GM12878 (cell line): ENCODE data around the gene SPATA32. TPM values are rescaled to one million over a fixed set of nuclear protein-coding genes. Genes with fewer than 3 reads are reported as not detected.

Experiments
- ATAC-seq: fragments of 200-7000 bp; cut with Tn5 transposase; 3 replicates; pipeline ENCODE4 v1.9.1; 2020; ENCODE audit warnings: mild to moderate bottlenecking, moderate library complexity
- BruUV-seq: library from RNA; stranded (reverse); fragments of 400-500 nt; replicated peaks from 2 replicates; lab custom pipeline; 2021; lab: Mats Ljungman, UMichigan
- CTCF ChIA-PET: fragments of 300-600 bp; sonication (Branson Sonifier 250); formaldehyde crosslinking; extraction: SDS; loops from one replicate; lab custom pipeline; 2021; ENCODE audit warnings: inconsistent platforms; lab: Yijun Ruan, JAX
- POLR2A ChIA-PET: fragments of 350-600 bp; formaldehyde crosslinking; extraction: SDS; loops from one replicate; lab custom pipeline; 2021; ENCODE audit warnings: inconsistent platforms; lab: Charles Lee
- RAD21 ChIA-PET: fragments of 300-600 bp; sonication (Branson Sonifier 250); formaldehyde crosslinking; loops from one replicate; lab custom pipeline; 2023; ENCODE audit warnings: antibody characterized with exemption; ENCODE audit not compliant: unreplicated experiment; lab: Charles Lee
- SMC1A ChIA-PET: fragments of 300-600 bp; sonication (Branson Sonifier 250); formaldehyde crosslinking; loops from one replicate; lab custom pipeline; 2023; ENCODE audit not compliant: unreplicated experiment, uncharacterized antibody; lab: Charles Lee
- DNase-seq: peaks from one replicate; pipeline ENCODE4 v3.0.0-alpha.2; 2011; ENCODE audit warnings: low read depth, low spot score
- FAIRE-seq: peaks from 3 replicates; lab custom pipeline; 2011; peaks lifted over from hg19 to GRCh38; lab: Jason Lieb, UNC
- H2AFZ ChIP-seq: 2 replicates; pipeline ENCODE4 v1.6.0; 2011; ENCODE audit warnings: low read depth, low read length, control low read depth; ENCODE audit not compliant: control insufficient read depth
- H3K27ac ChIP-seq: 2 replicates; pipeline ENCODE4 v1.5.1; 2011; ENCODE audit warnings: control low read depth; ENCODE audit not compliant: control insufficient read depth, insufficient read depth
- H3K27me3 ChIP-seq, 2 experiments: replicated peaks in 1 of 2; 2 replicates each; pipeline versions ENCODE4 v1.6.0 to v1.6.1; 2011; ENCODE audit warnings: low read length in 1 of 2; ENCODE audit not compliant: control insufficient read depth in 2 of 2, insufficient read depth in 2 of 2
- H3K36me3 ChIP-seq, 2 experiments: 2 replicates each; pipeline ENCODE4 v1.5.1; 2011; ENCODE audit warnings: low read length in 1 of 2; ENCODE audit not compliant: control insufficient read depth in 2 of 2, insufficient read depth in 2 of 2
- H3K4me1 ChIP-seq: 2 replicates; pipeline ENCODE4 v1.6.1; 2011; ENCODE audit warnings: mild to moderate bottlenecking, low read length, moderate library complexity, mixed read lengths; ENCODE audit not compliant: control insufficient read depth, insufficient read depth
- H3K4me2 ChIP-seq: 2 replicates; pipeline ENCODE4 v1.6.0; 2011; ENCODE audit warnings: control low read depth; ENCODE audit not compliant: control insufficient read depth, insufficient read depth
- H3K4me3 ChIP-seq: fragments of 200-600 bp; sonication (generic); 2 replicates; pipeline ENCODE4 v1.5.1; 2016
- H3K79me2 ChIP-seq: 2 replicates; pipeline ENCODE4 v1.6.0; 2011; ENCODE audit warnings: low read length; ENCODE audit not compliant: control insufficient read depth, insufficient read depth
- H3K9ac ChIP-seq: 2 replicates; pipeline ENCODE4 v1.8.0; 2011; ENCODE audit warnings: low read length, control low read depth, mixed read lengths; ENCODE audit not compliant: control insufficient read depth, insufficient read depth
- H3K9me3 ChIP-seq: replicated peaks from 3 replicates; pipeline ENCODE4 v1.5.1; 2011; ENCODE audit warnings: mild to moderate bottlenecking, low read length; ENCODE audit not compliant: control insufficient read depth, insufficient read depth
- H4K20me1 ChIP-seq: 2 replicates; pipeline ENCODE4 v1.6.0; 2011; ENCODE audit not compliant: control insufficient read depth, insufficient read depth
- ATF7 ChIP-seq: fragments of 450-650 bp; IDR thresholded peaks from 2 replicates; pipeline ENCODE4 v1.6.1; 2016; ENCODE audit warnings: low read depth, mild to moderate bottlenecking
- BHLHE40 ChIP-seq, 2 experiments: fragments of 450-650 bp in 1 of 2; IDR thresholded peaks; 2 replicates each; pipeline ENCODE4 v1.6.1; 2011 to 2017; ENCODE audit warnings: low read depth in 2 of 2, borderline replicate concordance in 1 of 2, improper control_type of control experiment in 1 of 2, low read length in 1 of 2, mild to moderate bottlenecking in 1 of 2
- CHD4 ChIP-seq: fragments of 200-600 bp; sonication (generic); IDR thresholded peaks from 2 replicates; pipeline ENCODE4 v1.6.1; 2016; ENCODE audit warnings: mild to moderate bottlenecking
- IKZF1 ChIP-seq: fragments of 450-650 bp; conservative IDR thresholded peaks from 2 replicates; pipeline ENCODE4 v1.6.1; 2017; ENCODE audit warnings: antibody characterized with exemption, mild to moderate bottlenecking
- MXI1 ChIP-seq: fragments of 150-350 bp; IDR thresholded peaks from 2 replicates; pipeline ENCODE4 v1.6.1; 2011; ENCODE audit warnings: low read depth, mild to moderate bottlenecking, inconsistent platforms, low read length, improper control_type of control experiment
- NBN ChIP-seq: fragments of 450-650 bp; IDR thresholded peaks from 2 replicates; pipeline ENCODE4 v1.6.1; 2016
- POLR2A ChIP-seq: IDR thresholded peaks from 2 replicates; pipeline ENCODE4 v1.6.1; 2011; ENCODE audit warnings: low read depth, mild to moderate bottlenecking, low read length
- POLR2AphosphoS2 ChIP-seq: IDR thresholded peaks from 2 replicates; pipeline ENCODE4 v1.6.1; 2011; ENCODE audit warnings: low read depth, mild to moderate bottlenecking, low read length, improper control_type of control experiment, moderate library complexity
- POU2F2 ChIP-seq: IDR thresholded peaks from 3 replicates; pipeline ENCODE4 v1.6.1; 2011; ENCODE audit warnings: low read depth, mild to moderate bottlenecking, low read length, borderline replicate concordance
- RBBP5 ChIP-seq: fragments of 200-600 bp; sonication (generic); conservative IDR thresholded peaks from 2 replicates; pipeline ENCODE4 v1.6.1; 2016
- SIN3A ChIP-seq: IDR thresholded peaks from 2 replicates; pipeline ENCODE4 v1.6.1; 2012; ENCODE audit warnings: low read depth, low read length, improper control_type of control experiment
- SIX5 ChIP-seq: IDR thresholded peaks from 2 replicates; pipeline ENCODE4 v1.6.1; 2011; ENCODE audit warnings: mild to moderate bottlenecking, low read depth, low read length, moderate library complexity; ENCODE audit not compliant: severe bottlenecking
- ZBED1 ChIP-seq: IDR thresholded peaks from 2 replicates; pipeline ENCODE4 v1.6.1; 2016; ENCODE audit warnings: borderline replicate concordance
- WGBS: methylation state at CpG from one replicate; pipeline ENCODE4 v1.1.6; 2016; ENCODE audit warnings: low lambda C conversion rate; ENCODE audit not compliant: insufficient replicate concordance, insufficient coverage; ENCODE audit errors: missing lambda C conversion rate; 5-methylcytosine and 5-hydroxymethylcytosine counted together
- in situ Hi-C: fragments of 300-500 bp; cut with MboI; formaldehyde crosslinking; loops from 9 replicates; pipeline ENCODE4 v1.14.3; 2018; ENCODE audit warnings: mixed read lengths
- intact Hi-C: fragments of 100-400 bp; cut with micrococcal nuclease; formaldehyde crosslinking; loops from one replicate; pipeline ENCODE4 v1.14.2; 2022; ENCODE audit not compliant: unreplicated experiment
- polyA plus RNA-seq, 11 experiments: library from polyadenylated mRNA; depleted of rRNA in 4 of 11; unstranded in 6 of 11; stranded (reverse) in 5 of 11; fragments of >200 nt; fragmentation: Nextera tagmentation in 4 of 11; fragmentation: Illumina TruSeq in 1 of 11; extraction: Ambion mirVana in 4 of 11; extraction: Trizol in 1 of 11; gene quantifications; 1 replicate in 1 of 11; 2 replicates in 10 of 11; pipeline versions ENCODE4 v1.2.1 to v1.2.3, GENCODE V29; 2011 to 2016; ENCODE audit warnings: inconsistent platforms in 2 of 11, missing spikeins in 2 of 11, low read depth in 1 of 11
- total RNA-seq, 4 experiments: library from RNA; depleted of rRNA in 3 of 4; stranded (reverse); fragments of >200 nt in 3 of 4; fragmentation: Illumina TruSeq in 1 of 4; extraction: Trizol in 1 of 4; gene quantifications; 2 replicates each; pipeline versions ENCODE4 v1.2.1 to v1.2.3, GENCODE V29; 2013 to 2021
- TF ChIP-seq, protein P1 (sequence below): IDR thresholded peaks from 2 replicates; pipeline ENCODE4 v1.6.1; 2012; ENCODE audit warnings: mild to moderate bottlenecking, low read depth, low read length
- TF ChIP-seq, protein P2 (sequence below): fragments of 450-650 bp; IDR thresholded peaks from 2 replicates; pipeline ENCODE4 v1.6.1; 2017; ENCODE audit warnings: mild to moderate bottlenecking, moderate library complexity

SPATA32 gene
- total and polyA plus RNA-seq, 10 of the 15 experiments (the other 5 are each of a cell fraction or from before 2014, with no cell fraction given) = 0.03 to 0.35 (median 0.11) TPM; not detected in 3

DNA sequence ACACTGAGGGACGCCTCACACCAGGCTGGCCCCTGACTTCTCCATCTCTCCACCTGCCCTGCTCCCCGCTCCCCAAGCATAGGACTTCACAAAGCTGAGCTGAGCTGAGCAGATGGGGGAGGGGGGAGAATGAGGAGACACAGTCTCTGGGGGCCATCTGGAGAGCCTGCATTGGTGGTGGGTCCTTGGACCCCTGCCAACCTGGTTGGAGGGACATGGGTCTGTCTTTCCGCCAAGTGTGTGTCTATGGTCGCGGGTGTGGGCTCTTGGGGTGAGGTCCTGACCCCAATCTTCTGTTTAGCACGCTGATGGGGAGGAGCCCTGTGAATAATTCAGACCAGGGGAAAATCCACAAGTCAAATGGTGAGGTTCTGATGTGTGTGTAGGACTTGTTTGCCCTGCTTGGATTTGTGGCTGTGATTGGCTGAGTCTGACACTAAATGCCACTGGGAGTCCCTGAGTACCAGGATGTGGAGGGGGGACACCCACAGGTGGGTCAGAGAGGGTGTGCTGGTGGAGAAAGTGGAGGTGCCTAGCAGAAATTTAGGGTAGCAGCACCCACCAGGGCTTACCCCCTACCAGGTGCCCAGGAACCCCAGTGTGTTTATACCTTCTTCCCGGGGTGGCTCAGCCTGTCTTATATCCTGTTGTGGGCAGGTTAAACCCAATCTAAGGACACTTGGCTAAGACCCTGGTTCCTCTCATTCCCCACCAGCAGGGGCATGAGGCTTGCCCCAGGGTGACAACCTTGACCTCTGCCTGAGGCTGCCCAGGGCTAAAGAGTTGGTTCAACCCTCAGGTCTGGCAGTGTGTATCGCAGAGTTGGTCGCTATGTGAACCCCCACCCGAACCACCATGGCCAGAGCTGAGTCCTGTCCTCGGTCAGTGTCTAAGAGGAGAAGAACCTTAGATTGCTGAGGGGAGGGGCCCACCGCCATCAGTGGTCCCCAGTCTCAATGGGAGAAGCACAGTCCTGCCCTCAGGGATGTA is 38.1 kb downstream of the SPATA32 start:
- intact Hi-C loops (loop anchor here (5.0 kb wide), 1 partner anchor 53 kb away; no protein-coding TSS in a partner anchor), in situ Hi-C loops (no loop called here)
- peak; percentile 14 for ATAC-seq
- H4K20me1 ChIP-seq = no peaks in the 10 kb centered on the region
- H3K36me3 ChIP-seq = no peaks in the 10 kb centered on the region
- TSS peak; percentile 43 for BruUV-seq
- no peaks in the 10 kb centered on the region for H3K9me3 ChIP-seq
- H3K79me2 ChIP-seq = peaks cover 76% of the 10 kb centered on the region
- H3K9ac ChIP-seq = peak overlapping the region; percentile 92
- peaks cover 59% of the 10 kb centered on the region for H3K4me1 ChIP-seq
- SMC1A ChIA-PET = interaction anchor here (1.3 to 6.4 kb wide), 5 partner anchors 8 to 163 kb away, joined by 3 to 66 read pairs (median 8); partner anchors contain the start of gene ACBD4
- RAD21 ChIA-PET = interaction anchor here (1.2 to 5.8 kb wide), 3 partner anchors 8 to 92 kb away, joined by 3 to 225 read pairs (median 7); no protein-coding TSS in a partner anchor
- no peak overlapping the region; the same call in 1 of the 2 replicates for H2AFZ ChIP-seq
- WGBS = 3% methylated on average over 12 of the region's 12 CpGs
- CTCF ChIA-PET = interaction anchor here (0.5 to 10.0 kb wide), 9 partner anchors 10 to 897 kb away, joined by 3 to 429 read pairs (median 5); partner anchors contain the start of gene ACBD4
- FAIRE-seq = no peak
- H3K27me3 ChIP-seq = no peaks in the 10 kb centered on the region
- POLR2A ChIA-PET = interaction anchor here (0.6 to 11.4 kb wide), 8 partner anchors 7 to 190 kb away, joined by 3 to 140 read pairs (median 6); partner anchors contain the start of genes HEXIM1, HEXIM2 and MAP3K14
- H3K4me3 ChIP-seq = peak overlapping the region; percentile 89
- H3K4me2 ChIP-seq = peak overlapping the region; percentile 100
- DNase-seq = no peak
- peak overlapping the region; percentile 100 for H3K27ac ChIP-seq
- no peak for TF ChIP-seq CHD4
- TF ChIP-seq, protein P1, sequence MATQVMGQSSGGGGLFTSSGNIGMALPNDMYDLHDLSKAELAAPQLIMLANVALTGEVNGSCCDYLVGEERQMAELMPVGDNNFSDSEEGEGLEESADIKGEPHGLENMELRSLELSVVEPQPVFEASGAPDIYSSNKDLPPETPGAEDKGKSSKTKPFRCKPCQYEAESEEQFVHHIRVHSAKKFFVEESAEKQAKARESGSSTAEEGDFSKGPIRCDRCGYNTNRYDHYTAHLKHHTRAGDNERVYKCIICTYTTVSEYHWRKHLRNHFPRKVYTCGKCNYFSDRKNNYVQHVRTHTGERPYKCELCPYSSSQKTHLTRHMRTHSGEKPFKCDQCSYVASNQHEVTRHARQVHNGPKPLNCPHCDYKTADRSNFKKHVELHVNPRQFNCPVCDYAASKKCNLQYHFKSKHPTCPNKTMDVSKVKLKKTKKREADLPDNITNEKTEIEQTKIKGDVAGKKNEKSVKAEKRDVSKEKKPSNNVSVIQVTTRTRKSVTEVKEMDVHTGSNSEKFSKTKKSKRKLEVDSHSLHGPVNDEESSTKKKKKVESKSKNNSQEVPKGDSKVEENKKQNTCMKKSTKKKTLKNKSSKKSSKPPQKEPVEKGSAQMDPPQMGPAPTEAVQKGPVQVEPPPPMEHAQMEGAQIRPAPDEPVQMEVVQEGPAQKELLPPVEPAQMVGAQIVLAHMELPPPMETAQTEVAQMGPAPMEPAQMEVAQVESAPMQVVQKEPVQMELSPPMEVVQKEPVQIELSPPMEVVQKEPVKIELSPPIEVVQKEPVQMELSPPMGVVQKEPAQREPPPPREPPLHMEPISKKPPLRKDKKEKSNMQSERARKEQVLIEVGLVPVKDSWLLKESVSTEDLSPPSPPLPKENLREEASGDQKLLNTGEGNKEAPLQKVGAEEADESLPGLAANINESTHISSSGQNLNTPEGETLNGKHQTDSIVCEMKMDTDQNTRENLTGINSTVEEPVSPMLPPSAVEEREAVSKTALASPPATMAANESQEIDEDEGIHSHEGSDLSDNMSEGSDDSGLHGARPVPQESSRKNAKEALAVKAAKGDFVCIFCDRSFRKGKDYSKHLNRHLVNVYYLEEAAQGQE = no peak
- peak; percentile 43 for TF ChIP-seq POLR2A
- peak; percentile 29; the same call in 1 of the 2 replicates for TF ChIP-seq ZBED1
- TF ChIP-seq ATF7 = 0 out of 2 replicates have a peak, but pooled peaks have one; percentile 13
- TF ChIP-seq, protein P2, sequence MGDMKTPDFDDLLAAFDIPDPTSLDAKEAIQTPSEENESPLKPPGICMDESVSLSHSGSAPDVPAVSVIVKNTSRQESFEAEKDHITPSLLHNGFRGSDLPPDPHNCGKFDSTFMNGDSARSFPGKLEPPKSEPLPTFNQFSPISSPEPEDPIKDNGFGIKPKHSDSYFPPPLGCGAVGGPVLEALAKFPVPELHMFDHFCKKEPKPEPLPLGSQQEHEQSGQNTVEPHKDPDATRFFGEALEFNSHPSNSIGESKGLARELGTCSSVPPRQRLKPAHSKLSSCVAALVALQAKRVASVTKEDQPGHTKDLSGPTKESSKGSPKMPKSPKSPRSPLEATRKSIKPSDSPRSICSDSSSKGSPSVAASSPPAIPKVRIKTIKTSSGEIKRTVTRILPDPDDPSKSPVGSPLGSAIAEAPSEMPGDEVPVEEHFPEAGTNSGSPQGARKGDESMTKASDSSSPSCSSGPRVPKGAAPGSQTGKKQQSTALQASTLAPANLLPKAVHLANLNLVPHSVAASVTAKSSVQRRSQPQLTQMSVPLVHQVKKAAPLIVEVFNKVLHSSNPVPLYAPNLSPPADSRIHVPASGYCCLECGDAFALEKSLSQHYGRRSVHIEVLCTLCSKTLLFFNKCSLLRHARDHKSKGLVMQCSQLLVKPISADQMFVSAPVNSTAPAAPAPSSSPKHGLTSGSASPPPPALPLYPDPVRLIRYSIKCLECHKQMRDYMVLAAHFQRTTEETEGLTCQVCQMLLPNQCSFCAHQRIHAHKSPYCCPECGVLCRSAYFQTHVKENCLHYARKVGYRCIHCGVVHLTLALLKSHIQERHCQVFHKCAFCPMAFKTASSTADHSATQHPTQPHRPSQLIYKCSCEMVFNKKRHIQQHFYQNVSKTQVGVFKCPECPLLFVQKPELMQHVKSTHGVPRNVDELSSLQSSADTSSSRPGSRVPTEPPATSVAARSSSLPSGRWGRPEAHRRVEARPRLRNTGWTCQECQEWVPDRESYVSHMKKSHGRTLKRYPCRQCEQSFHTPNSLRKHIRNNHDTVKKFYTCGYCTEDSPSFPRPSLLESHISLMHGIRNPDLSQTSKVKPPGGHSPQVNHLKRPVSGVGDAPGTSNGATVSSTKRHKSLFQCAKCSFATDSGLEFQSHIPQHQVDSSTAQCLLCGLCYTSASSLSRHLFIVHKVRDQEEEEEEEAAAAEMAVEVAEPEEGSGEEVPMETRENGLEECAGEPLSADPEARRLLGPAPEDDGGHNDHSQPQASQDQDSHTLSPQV = no peak
- no peak for TF ChIP-seq SIN3A
- TF ChIP-seq POU2F2 = peak; percentile 78; the same call in 2 of the 3 replicates
- TF ChIP-seq RBBP5 = no peak
- peak in 1 of 2 experiments; percentile 63; a peak in 3 of 4 replicates for TF ChIP-seq BHLHE40 (IDR thresholded peaks at IDR 0.05; ENCODE audit: borderline replicate concordance in 1 of 2, low read depth in 2 of 2, low read length in 1 of 2)
- peak; percentile 32; the same call in 1 of the 2 replicates for TF ChIP-seq IKZF1
- no peak for TF ChIP-seq POLR2AphosphoS2
- no peak for TF ChIP-seq SIX5
- peak; percentile 69; the same call in 1 of the 2 replicates for TF ChIP-seq NBN
- 0 out of 2 replicates have a peak, but pooled peaks have one; percentile 22 for TF ChIP-seq MXI1
